H9 (cell line): ENCODE results near the gene AFAP1. TPM values are rescaled to one million over a fixed set of nuclear protein-coding genes. Genes with fewer than 3 reads are reported as not detected.

Source experiments
- DNase-seq: peaks from one replicate; pipeline ENCODE4 v3.0.0-alpha.2; 2017
- H2AFZ ChIP-seq: one replicate; pipeline ENCODE4 v1.6.1; 2013; ENCODE audit warnings: mild to moderate bottlenecking, low read length, control low read depth, moderate library complexity
- H2AK5ac ChIP-seq: 2 replicates; pipeline ENCODE4 v1.6.1; 2013; ENCODE audit warnings: low read length, control low read depth, mixed read lengths; ENCODE audit not compliant: insufficient read length
- H2BK120ac ChIP-seq: one replicate; pipeline ENCODE4 v1.6.1; 2013; ENCODE audit warnings: low read depth, mild to moderate bottlenecking, low read length, control low read depth, inconsistent platforms; ENCODE audit not compliant: poor library complexity, severe bottlenecking
- H2BK12ac ChIP-seq: 2 replicates; pipeline ENCODE4 v1.6.1; 2013; ENCODE audit warnings: low read length, control low read depth, mixed read lengths, low read depth; ENCODE audit not compliant: insufficient read length
- H2BK15ac ChIP-seq: 2 replicates; pipeline ENCODE4 v1.6.1; 2013; ENCODE audit warnings: low read depth, low read length, control low read depth
- H2BK20ac ChIP-seq: one replicate; pipeline ENCODE4 v1.6.1; 2013; ENCODE audit warnings: low read depth, mild to moderate bottlenecking, low read length, control low read depth, inconsistent platforms; ENCODE audit not compliant: poor library complexity, severe bottlenecking
- H2BK5ac ChIP-seq: 2 replicates; pipeline ENCODE4 v1.6.1; 2013; ENCODE audit warnings: low read length, control low read depth, mixed read lengths; ENCODE audit not compliant: insufficient read length
- H3K14ac ChIP-seq: 2 replicates; pipeline ENCODE4 v1.6.1; 2013; ENCODE audit warnings: low read length, control low read depth; ENCODE audit not compliant: insufficient read depth
- H3K18ac ChIP-seq: 2 replicates; pipeline ENCODE4 v1.6.1; 2013; ENCODE audit warnings: low read depth, mild to moderate bottlenecking, mixed read lengths, low read length, control low read depth; ENCODE audit not compliant: insufficient read length
- H3K23ac ChIP-seq: 2 replicates; pipeline ENCODE4 v1.6.1; 2013; ENCODE audit warnings: low read length, control low read depth, mixed read lengths, low read depth; ENCODE audit not compliant: insufficient read length
- H3K23me2 ChIP-seq: 2 replicates; pipeline ENCODE4 v1.6.1; 2013; ENCODE audit warnings: low read depth, mild to moderate bottlenecking, mixed read lengths, low read length, control low read depth; ENCODE audit not compliant: insufficient read length, poor library complexity, severe bottlenecking
- H3K27ac ChIP-seq: 2 replicates; pipeline ENCODE4 v1.5.1; 2013; ENCODE audit warnings: low read length, control low read depth, mixed read lengths, low read depth; ENCODE audit not compliant: insufficient read length
- H3K27me3 ChIP-seq: 2 replicates; pipeline ENCODE4 v1.6.1; 2013; ENCODE audit warnings: low read length, control low read depth, inconsistent platforms; ENCODE audit not compliant: insufficient read depth
- H3K4ac ChIP-seq: 2 replicates; pipeline ENCODE4 v1.6.1; 2013; ENCODE audit warnings: low read depth, mild to moderate bottlenecking, control low read depth, inconsistent platforms, low read length, moderate library complexity
- H3K4me1 ChIP-seq: 2 replicates; pipeline ENCODE4 v1.6.1; 2013; ENCODE audit warnings: low read length, control low read depth, inconsistent platforms; ENCODE audit not compliant: insufficient read depth
- H3K4me2 ChIP-seq: 2 replicates; pipeline ENCODE4 v1.6.1; 2013; ENCODE audit warnings: low read length, control low read depth, mixed read lengths; ENCODE audit not compliant: insufficient read length, insufficient read depth
- H3K56ac ChIP-seq: 2 replicates; pipeline ENCODE4 v1.6.1; 2013; ENCODE audit warnings: low read depth, mild to moderate bottlenecking, mixed read lengths, low read length, control low read depth; ENCODE audit not compliant: insufficient read length
- H3K79me1 ChIP-seq: 2 replicates; pipeline ENCODE4 v1.6.1; 2013; ENCODE audit warnings: low read depth, mild to moderate bottlenecking, moderate library complexity, low read length, control low read depth, inconsistent platforms; ENCODE audit not compliant: insufficient read depth, poor library complexity, severe bottlenecking
- H3K79me2 ChIP-seq: 2 replicates; pipeline ENCODE4 v1.6.1; 2013; ENCODE audit warnings: low read length, control low read depth, inconsistent platforms; ENCODE audit not compliant: insufficient read depth
- H3K9ac ChIP-seq: 2 replicates; pipeline ENCODE4 v1.6.1; 2013; ENCODE audit warnings: low read length, control low read depth, mixed read lengths; ENCODE audit not compliant: insufficient read length; ENCODE audit errors: extremely low read depth
- H3K9me3 ChIP-seq: one replicate; pipeline ENCODE4 v1.6.1; 2013; ENCODE audit warnings: low read depth, low read length, inconsistent platforms; ENCODE audit not compliant: control insufficient read depth
- H3T11ph ChIP-seq: one replicate; pipeline ENCODE4 v1.6.1; 2013; ENCODE audit warnings: mild to moderate bottlenecking, low read length, control low read depth, inconsistent platforms
- H4K20me1 ChIP-seq: one replicate; pipeline ENCODE4 v1.6.1; 2013; ENCODE audit not compliant: control insufficient read depth, insufficient read length, insufficient read depth
- H4K5ac ChIP-seq: 2 replicates; pipeline ENCODE4 v1.6.1; 2013; ENCODE audit warnings: low read depth, mild to moderate bottlenecking, mixed read lengths, low read length, control low read depth; ENCODE audit not compliant: insufficient read length
- H4K8ac ChIP-seq: replicated peaks from 2 replicates; pipeline ENCODE4 v1.6.1; 2013; ENCODE audit warnings: low read length, control low read depth, mixed read lengths, low read depth; ENCODE audit not compliant: insufficient read length
- H4K91ac ChIP-seq: 2 replicates; pipeline ENCODE4 v1.6.1; 2013; ENCODE audit warnings: low read depth, mild to moderate bottlenecking, moderate library complexity, mixed read lengths, low read length, control low read depth; ENCODE audit not compliant: insufficient read length
- H3K27ac Mint-ChIP-seq, 3 experiments: 2 replicates in 2 of 3; 3 replicates in 1 of 3; pipeline ENCODE4 v1.8.0; 2020 to 2021; ENCODE audit warnings: mixed read lengths in 3 of 3, mild to moderate bottlenecking in 1 of 3, moderate library complexity in 1 of 3
- H3K27me3 Mint-ChIP-seq: 2 replicates; pipeline ENCODE4 v1.8.0; 2021; ENCODE audit warnings: low read depth, mild to moderate bottlenecking, moderate library complexity, mixed read lengths
- H3K36me3 Mint-ChIP-seq, 3 experiments: 2 replicates in 2 of 3; 3 replicates in 1 of 3; pipeline ENCODE4 v1.8.0; 2020 to 2021; ENCODE audit warnings: low read depth in 3 of 3, mixed read lengths in 3 of 3; ENCODE audit not compliant: insufficient read depth in 1 of 3
- H3K4me1 Mint-ChIP-seq, 2 experiments: 2 replicates each; pipeline ENCODE4 v1.8.0; 2020; ENCODE audit warnings: mixed read lengths in 2 of 2
- H3K4me3 Mint-ChIP-seq, 2 experiments: 2 replicates in 1 of 2; 3 replicates in 1 of 2; pipeline ENCODE4 v1.8.0; 2020 to 2021; ENCODE audit warnings: mild to moderate bottlenecking in 2 of 2, mixed read lengths in 2 of 2, moderate library complexity in 1 of 2
- H3K9me3 Mint-ChIP-seq, 2 experiments: 2 replicates in 1 of 2; 3 replicates in 1 of 2; pipeline ENCODE4 v1.8.0; 2020; ENCODE audit warnings: mild to moderate bottlenecking in 2 of 2, mixed read lengths in 2 of 2, moderate library complexity in 1 of 2
- WGBS: extraction: QIAGEN DNeasy Blood & Tissue Kit; methylation state at CpG from one replicate; pipeline ENCODE4 v1.1.7; 2013; ENCODE audit warnings: missing lambda C conversion rate, low lambda C conversion rate, mixed read lengths; ENCODE audit not compliant: insufficient read length; ENCODE audit errors: extremely low coverage; 5-methylcytosine and 5-hydroxymethylcytosine counted together
- total RNA-seq: library from RNA; stranded (reverse); gene quantifications from 2 replicates; pipeline ENCODE4 v1.2.1, GENCODE V29; 2021
- TF ChIP-seq, protein P1 (sequence below): fragments of 200-600 bp; sonication (generic); conservative IDR thresholded peaks from 3 replicates; pipeline ENCODE4 v1.8.0; 2021; ENCODE audit warnings: antibody characterized with exemption, mild to moderate bottlenecking

AFAP1 gene
- total RNA-seq, 1 experiment from 2014 or later, result 6.5 TPM

GRCh38 chr4:7902826-7903225 is 36.8 kb downstream of the AFAP1 start:
- Histone ChIP-seq H4K8ac (no peak overlapping the region), H3K56ac (no peak overlapping the region), H3K79me2 (peaks cover 2% of the 10 kb centered on the region; the same call in 1 of the 2 replicates), H4K20me1 (no peaks in the 10 kb centered on the region), H3K14ac (no peak overlapping the region), H2AK5ac (no peak overlapping the region), H2BK120ac (no peak overlapping the region), H2AFZ (no peak overlapping the region), H2BK12ac (no peak overlapping the region), H3K18ac (no peak overlapping the region), H3K79me1 (peaks cover 6% of the 10 kb centered on the region), H3K9ac (no peak overlapping the region), H2BK20ac (no peak overlapping the region), H3K4me1 (peaks cover 4% of the 10 kb centered on the region; the same call in 1 of the 2 replicates), H3K23me2 (no peaks in the 10 kb centered on the region), H3K9me3 (no peaks in the 10 kb centered on the region), H3K27ac (no peak overlapping the region), H3K23ac (no peak overlapping the region), H3K4ac (no peak overlapping the region), H2BK5ac (no peak overlapping the region), H4K91ac (no peak overlapping the region), H4K5ac (no peak overlapping the region), H3T11ph (no peak overlapping the region), H3K4me2 (no peak overlapping the region), H3K27me3 (no peaks in the 10 kb centered on the region), H2BK15ac (no peak overlapping the region)
- WGBS, result no CpG with 5 or more reads among the region's 2 CpGs
- H3K27me3 Mint-ChIP-seq, result no peaks in the 10 kb centered on the region
- peaks cover 61 to 72% of the 10 kb centered on the region in 2 experiments for H3K4me1 Mint-ChIP-seq
- H3K36me3 Mint-ChIP-seq, result no peaks in the 10 kb centered on the region
- H3K9me3 Mint-ChIP-seq, result no peaks in the 10 kb centered on the region
- TF ChIP-seq, protein P1, sequence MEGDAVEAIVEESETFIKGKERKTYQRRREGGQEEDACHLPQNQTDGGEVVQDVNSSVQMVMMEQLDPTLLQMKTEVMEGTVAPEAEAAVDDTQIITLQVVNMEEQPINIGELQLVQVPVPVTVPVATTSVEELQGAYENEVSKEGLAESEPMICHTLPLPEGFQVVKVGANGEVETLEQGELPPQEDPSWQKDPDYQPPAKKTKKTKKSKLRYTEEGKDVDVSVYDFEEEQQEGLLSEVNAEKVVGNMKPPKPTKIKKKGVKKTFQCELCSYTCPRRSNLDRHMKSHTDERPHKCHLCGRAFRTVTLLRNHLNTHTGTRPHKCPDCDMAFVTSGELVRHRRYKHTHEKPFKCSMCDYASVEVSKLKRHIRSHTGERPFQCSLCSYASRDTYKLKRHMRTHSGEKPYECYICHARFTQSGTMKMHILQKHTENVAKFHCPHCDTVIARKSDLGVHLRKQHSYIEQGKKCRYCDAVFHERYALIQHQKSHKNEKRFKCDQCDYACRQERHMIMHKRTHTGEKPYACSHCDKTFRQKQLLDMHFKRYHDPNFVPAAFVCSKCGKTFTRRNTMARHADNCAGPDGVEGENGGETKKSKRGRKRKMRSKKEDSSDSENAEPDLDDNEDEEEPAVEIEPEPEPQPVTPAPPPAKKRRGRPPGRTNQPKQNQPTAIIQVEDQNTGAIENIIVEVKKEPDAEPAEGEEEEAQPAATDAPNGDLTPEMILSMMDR, result no peak
- DNase-seq, result no peak
- no peak overlapping the region for H3K4me3 Mint-ChIP-seq
- H3K27ac Mint-ChIP-seq, result peak overlapping the region in 1 of 3 experiments; percentile 9; a peak in 2 of 7 replicates
